Measurements from ENCODE around the gene CCR6. TPM values are rescaled to one million over a fixed set of nuclear protein-coding genes. Genes with fewer than 3 reads are reported as not detected.

Gene CCR6
- total RNA-seq, 3 donors from 2014 or later, result 1.7 to 8.8 (median 5.1) TPM

DNA sequence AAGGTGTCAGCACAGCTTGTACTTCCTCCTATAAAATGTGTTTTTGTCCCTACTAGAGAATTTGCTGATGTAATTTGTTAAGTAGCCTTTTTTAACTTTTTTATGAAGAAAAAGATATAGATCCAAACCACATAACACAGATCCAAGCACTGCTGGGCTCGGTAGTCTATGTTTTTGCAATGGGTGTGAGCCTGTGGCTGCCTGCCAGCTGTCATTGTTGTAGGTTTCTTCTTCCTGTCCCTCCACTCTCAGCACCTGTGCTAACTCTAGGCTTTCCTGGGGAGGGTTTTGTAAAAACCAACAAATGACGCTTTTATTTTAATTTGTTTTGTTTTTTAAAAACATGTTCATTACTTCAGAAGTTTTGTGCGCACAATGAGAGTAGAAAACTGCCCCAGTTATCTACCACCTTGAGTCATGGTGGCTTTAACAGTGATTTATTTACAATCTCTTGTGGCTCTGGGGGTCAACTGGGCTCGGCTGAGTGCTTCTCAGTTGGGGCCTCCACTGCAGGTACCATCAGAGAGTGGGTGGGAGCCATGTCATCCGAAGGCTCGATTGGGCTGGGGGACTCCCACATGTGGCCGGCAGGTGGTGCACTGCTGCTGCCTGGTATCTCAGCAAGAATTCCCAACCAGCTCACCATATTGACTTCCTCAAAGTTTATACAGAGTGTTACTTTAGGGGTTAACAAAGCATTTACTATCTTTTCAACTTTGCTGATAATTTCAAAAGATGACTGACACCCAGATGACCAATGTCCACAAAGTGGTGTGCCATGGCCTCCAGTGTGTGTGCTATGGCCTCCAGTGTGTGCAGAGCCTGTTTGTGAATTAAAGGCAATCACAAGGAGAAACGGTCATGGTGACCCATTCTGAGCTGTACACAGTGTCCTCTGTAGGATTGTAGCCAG lies 3.0 kb upstream of the CCR6 start:
- peaks cover 2% of the 10 kb centered on the region for H3K36me3 Mint-ChIP-seq (ENCODE audit: insufficient read depth)
- ATAC-seq (no peak), DNase-seq (no peak)
- no peaks in the 10 kb centered on the region for H3K27me3 Mint-ChIP-seq (ENCODE audit: low read depth)
- peak overlapping the region; percentile 38 for H3K4me3 Mint-ChIP-seq
- H3K9me3 Mint-ChIP-seq, result no peaks in the 10 kb centered on the region
- peaks cover 79% of the 10 kb centered on the region for H3K4me1 Mint-ChIP-seq (ENCODE audit: low read depth)

DNA sequence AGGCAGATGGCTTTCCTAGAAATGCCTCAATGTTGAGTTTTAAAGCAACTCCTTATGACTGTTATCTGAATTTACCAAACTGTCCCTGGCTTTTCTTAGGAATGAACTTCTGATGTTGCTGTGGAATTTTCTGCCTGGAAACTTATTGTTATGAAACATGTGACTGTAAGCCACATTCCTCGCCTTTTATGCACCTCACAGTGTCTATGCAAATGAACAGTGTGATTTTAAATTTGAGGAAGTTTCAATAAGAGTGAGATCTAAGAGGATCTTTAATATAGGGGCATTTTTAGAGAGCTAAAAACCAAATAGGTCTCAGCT lies 2.4 kb upstream of the CCR6 start:
- no peak for DNase-seq
- no peak overlapping the region for H3K4me3 Mint-ChIP-seq
- H3K9me3 Mint-ChIP-seq, result no peaks in the 10 kb centered on the region
- H3K27me3 Mint-ChIP-seq (ENCODE audit: low read depth), result no peaks in the 10 kb centered on the region
- no peak for ATAC-seq
- H3K36me3 Mint-ChIP-seq (ENCODE audit: insufficient read depth), result peaks cover 2% of the 10 kb centered on the region
- H3K4me1 Mint-ChIP-seq (ENCODE audit: low read depth), result peaks cover 75% of the 10 kb centered on the region

- ATAC-seq, result no peak
- peaks cover 69% of the 10 kb centered on the region for H3K4me1 Mint-ChIP-seq (ENCODE audit: low read depth)
- H3K4me3 Mint-ChIP-seq, result peak overlapping the region; percentile 25
Observed at GRCh38 chr6:167121335-167121841, 1.5 kb upstream of the CCR6 start.

DNA sequence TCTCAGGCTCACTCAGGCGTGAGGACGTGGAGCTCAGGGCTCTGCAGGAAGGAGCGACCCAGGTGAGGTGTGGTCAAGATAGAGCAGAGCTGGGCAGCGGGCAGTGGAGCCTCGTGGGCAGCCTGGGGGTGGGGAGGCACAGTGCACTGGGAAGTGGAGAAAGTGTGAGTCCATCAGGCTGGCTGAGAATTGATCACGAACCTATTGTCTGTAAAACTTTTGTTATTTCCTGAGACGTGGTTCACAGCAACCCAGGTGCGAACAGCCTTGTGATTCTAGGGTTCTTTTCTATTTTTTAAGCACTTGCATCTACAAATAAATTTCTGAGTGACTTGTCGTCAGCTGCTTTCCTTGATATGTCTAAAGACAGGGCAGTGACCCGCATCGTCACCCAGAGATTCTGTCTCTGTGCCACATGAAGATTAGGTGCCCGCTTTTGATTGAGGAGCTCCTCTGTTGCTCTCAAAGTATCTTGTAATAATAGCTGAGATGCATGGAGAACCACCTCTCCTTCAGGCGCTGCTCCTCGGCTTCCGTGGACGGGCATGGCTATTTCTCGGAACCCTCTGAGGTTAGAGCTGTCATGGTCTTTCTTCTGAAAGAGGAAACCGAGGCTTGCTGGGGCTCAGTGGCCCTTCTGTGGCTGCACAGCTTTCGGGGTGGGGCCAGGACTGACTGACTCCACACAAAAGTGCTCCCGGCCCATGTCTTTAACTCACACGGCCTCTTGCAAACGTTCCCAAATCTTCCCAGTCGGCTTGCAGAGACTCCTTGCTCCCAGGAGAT lies 662 bp upstream of the CCR6 start:
- H3K36me3 Mint-ChIP-seq (ENCODE audit: insufficient read depth), result peaks cover 2% of the 10 kb centered on the region
- H3K9me3 Mint-ChIP-seq, result no peaks in the 10 kb centered on the region
- no peak for DNase-seq
- H3K27me3 Mint-ChIP-seq (ENCODE audit: low read depth), result no peaks in the 10 kb centered on the region
- peaks cover 67% of the 10 kb centered on the region for H3K4me1 Mint-ChIP-seq (ENCODE audit: low read depth)
- peak in 1 of 2 donors; percentile 33 for ATAC-seq
- peak overlapping the region; percentile 62 for H3K4me3 Mint-ChIP-seq

More at GRCh38 chr6:167121335-167121841, 1.5 kb upstream of the CCR6 start:
- Mint-ChIP-seq H3K27me3 (ENCODE audit: low read depth) (no peaks in the 10 kb centered on the region), H3K36me3 (ENCODE audit: insufficient read depth) (peaks cover 2% of the 10 kb centered on the region), H3K9me3 (no peaks in the 10 kb centered on the region)
- DNase-seq, result no peak

- Mint-ChIP-seq H3K27me3 (ENCODE audit: low read depth) (no peaks in the 10 kb centered on the region), H3K9me3 (no peaks in the 10 kb centered on the region), H3K4me3 (no peak overlapping the region), H3K36me3 (ENCODE audit: insufficient read depth) (peaks cover 5% of the 10 kb centered on the region), H3K4me1 (ENCODE audit: low read depth) (peaks cover 57% of the 10 kb centered on the region)
- no peak for ATAC-seq
- no peak for DNase-seq
Observed at GRCh38 chr6:167124753-167125152, 1.9 kb downstream of the CCR6 start.

DNA sequence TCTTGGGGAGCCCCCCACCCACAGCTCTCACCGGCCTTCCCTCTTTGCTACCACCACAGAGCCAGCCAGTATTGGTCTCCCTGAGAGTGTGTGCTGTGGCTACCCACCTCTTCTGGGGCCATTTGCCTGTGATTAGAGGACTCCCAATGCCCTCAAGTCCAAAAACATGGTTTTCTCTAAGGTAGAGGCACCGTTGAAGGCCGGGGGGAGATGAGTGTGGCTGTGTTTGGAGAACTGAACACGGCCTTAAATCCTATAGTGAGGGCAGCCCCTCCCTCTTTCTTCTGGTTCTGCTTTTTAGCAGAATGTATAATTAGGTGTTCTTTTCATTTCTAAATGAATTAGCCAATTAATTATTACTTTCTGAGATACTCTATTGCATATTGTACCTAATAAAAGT lies 2.5 kb downstream of the CCR6 start:
- Mint-ChIP-seq H3K36me3 (ENCODE audit: insufficient read depth) (peaks cover 5% of the 10 kb centered on the region), H3K4me3 (peak overlapping the region; percentile 27), H3K27me3 (ENCODE audit: low read depth) (no peaks in the 10 kb centered on the region), H3K9me3 (no peaks in the 10 kb centered on the region), H3K4me1 (ENCODE audit: low read depth) (peaks cover 57% of the 10 kb centered on the region)
- DNase-seq (no peak), ATAC-seq (no peak)

GRCh38 chr6:167125855-167126349 lies 3.0 kb downstream of the CCR6 start:
- ATAC-seq (no peak), DNase-seq (no peak)
- no peak overlapping the region for H3K4me3 Mint-ChIP-seq
- H3K27me3 Mint-ChIP-seq (ENCODE audit: low read depth), result no peaks in the 10 kb centered on the region
- H3K4me1 Mint-ChIP-seq (ENCODE audit: low read depth), result peaks cover 55% of the 10 kb centered on the region
- H3K36me3 Mint-ChIP-seq (ENCODE audit: insufficient read depth), result peaks cover 5% of the 10 kb centered on the region
- no peaks in the 10 kb centered on the region for H3K9me3 Mint-ChIP-seq

DNA sequence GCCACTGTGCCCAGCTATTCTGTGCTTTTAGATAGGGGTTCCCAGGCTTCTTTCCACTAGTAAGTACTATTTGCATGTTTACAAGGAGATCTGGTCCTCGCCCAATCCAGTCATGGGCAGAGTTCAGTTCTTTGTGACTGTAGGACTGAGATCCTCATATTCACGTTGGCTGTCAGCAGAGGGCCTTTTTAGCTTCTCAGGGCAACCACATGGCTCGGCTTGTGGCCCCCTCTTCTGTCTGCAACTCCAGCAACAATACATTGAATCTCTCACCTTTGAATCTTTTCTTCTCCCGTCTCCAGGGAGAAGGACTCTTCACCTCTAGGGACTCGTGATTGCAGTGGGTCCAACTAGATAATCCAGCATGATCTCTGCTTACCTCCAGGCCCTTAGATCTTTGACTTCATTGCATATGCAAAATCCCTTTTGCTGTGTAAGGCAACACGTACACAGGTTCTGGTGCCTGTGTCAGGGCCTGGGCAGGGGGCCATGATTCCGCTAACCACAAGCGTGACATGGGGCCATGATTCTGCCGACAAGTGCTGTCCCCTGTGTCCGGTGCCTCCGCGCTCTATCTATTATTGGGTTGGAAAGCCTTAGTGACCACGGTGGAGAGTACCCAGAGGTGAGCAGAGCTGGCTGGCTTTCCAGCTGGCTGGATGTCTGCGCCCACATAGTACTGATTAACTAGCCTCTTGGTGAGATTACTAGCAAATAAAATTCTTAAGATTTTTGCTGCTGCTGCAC lies 5.1 kb downstream of the CCR6 start:
- Mint-ChIP-seq H3K36me3 (ENCODE audit: insufficient read depth) (peaks cover 5% of the 10 kb centered on the region), H3K4me3 (no peak overlapping the region), H3K4me1 (ENCODE audit: low read depth) (peaks cover 46% of the 10 kb centered on the region), H3K27me3 (ENCODE audit: low read depth) (no peaks in the 10 kb centered on the region), H3K9me3 (no peaks in the 10 kb centered on the region)
- DNase-seq (no peak), ATAC-seq (no peak)

- no peak overlapping the region for H3K4me3 Mint-ChIP-seq
- no peak for ATAC-seq
- no peak for DNase-seq
- peaks cover 39% of the 10 kb centered on the region for H3K4me1 Mint-ChIP-seq (ENCODE audit: low read depth)
- H3K27me3 Mint-ChIP-seq (ENCODE audit: low read depth), result no peaks in the 10 kb centered on the region
- H3K36me3 Mint-ChIP-seq (ENCODE audit: insufficient read depth), result peaks cover 8% of the 10 kb centered on the region
- H3K9me3 Mint-ChIP-seq, result no peaks in the 10 kb centered on the region
Observed at GRCh38 chr6:167129159-167129558, 6.3 kb downstream of the CCR6 start.

DNA sequence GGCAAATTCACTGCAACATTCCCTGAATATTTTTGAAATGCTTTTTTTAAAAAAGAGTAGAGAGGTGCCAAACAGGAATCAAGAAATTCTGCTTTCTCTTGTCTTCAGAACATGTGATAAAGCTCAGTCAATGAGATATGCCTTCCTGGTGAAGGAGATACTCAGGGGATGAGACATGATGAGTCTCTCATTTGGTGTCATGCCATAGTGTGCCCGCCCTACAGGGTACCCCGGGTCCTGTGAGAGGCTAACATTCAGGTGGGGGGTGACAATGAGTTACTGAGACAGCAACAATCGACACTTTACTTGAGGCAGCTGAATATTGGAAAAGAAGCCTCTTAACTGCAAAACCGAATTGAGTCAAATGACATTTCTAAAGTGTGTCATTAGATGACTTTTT lies 6.7 kb downstream of the CCR6 start:
- Mint-ChIP-seq H3K36me3 (ENCODE audit: insufficient read depth) (peaks cover 8% of the 10 kb centered on the region), H3K27me3 (ENCODE audit: low read depth) (no peaks in the 10 kb centered on the region), H3K9me3 (no peaks in the 10 kb centered on the region), H3K4me1 (ENCODE audit: low read depth) (peaks cover 37% of the 10 kb centered on the region), H3K4me3 (no peak overlapping the region)
- DNase-seq (no peak), ATAC-seq (peak in 1 of 2 donors; percentile 68)

DNA sequence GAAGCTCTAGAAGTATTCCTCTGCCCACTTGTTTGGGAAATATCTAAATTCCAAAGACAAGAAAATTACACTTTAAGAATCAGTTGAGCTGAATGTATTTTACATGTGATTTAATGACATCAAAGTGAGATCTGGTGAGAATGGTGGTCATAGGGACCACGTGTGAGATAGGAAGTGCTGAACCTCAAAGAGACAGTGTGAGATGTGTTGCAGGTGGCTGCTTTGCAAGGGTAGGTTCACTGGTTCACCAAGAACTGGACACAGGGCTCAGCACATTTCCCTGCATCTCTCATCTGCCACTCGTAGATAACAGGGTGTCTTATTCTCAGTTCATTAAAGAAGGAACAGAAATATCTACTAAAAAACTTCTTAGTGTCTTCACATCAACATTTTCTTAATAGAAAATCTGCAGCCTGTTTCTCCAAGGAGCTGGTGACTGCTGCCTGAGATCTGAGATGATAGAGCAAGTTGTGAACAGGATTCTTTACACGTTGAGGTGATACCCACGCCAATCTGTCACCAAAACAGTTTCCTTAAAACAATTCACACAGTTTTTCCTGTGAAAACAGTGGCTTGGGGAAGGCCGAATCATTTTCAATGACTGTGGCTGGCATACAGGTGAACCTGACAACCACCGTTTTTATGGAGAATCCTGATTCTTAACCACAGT lies 7.2 kb downstream of the CCR6 start:
- peaks cover 8% of the 10 kb centered on the region for H3K36me3 Mint-ChIP-seq (ENCODE audit: insufficient read depth)
- DNase-seq (no peak), ATAC-seq (peak in 1 of 2 donors; percentile 38)
- no peaks in the 10 kb centered on the region for H3K9me3 Mint-ChIP-seq
- H3K27me3 Mint-ChIP-seq (ENCODE audit: low read depth), result no peaks in the 10 kb centered on the region
- peaks cover 32% of the 10 kb centered on the region for H3K4me1 Mint-ChIP-seq (ENCODE audit: low read depth)
- no peak overlapping the region for H3K4me3 Mint-ChIP-seq

DNA sequence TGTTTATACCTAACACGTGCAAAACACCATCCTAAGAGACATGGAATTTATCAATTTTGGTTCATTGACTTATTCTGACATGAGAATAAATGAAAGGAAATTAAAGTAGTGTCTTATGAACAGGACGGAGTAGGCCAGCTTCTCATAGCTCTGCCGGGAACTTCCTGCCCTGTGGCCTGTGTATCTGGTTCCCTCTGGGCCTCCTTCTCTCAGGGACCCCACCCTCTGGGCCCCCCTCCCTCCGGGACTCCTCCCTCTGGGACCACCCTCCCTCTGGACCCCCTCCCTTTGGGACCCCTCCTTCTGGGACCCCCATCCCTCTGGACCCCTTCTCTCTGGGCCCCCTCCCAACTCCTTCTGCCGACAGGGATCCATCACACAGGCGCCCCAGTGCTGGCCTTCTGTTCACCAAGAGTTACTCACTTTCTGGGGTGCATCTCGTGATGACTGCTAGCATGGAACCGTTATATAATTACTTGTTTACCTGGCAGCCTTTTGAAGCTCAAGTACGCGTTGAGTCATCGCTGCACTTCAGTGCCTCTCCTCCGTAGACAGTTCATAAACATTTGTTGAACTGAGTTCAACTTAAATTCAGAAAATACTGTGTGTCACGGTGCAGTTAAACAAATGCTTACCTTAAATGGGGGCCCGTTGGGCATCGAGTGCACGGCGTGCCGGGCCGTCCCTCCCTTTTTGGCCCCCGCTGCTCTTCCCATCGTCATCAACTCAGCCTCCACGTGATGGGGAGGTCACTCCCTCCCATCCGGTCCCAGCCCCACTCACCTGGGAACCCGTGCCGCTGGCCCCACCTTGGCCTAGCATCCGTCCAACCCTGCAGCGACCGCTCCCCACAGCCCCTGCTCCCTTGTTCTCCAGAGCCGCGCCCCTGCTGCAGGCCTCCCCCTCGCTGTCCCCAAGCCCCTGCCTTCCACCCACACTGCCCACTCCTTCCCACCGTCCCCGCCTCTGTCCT lies 8.1 kb downstream of the CCR6 start:
- H3K27me3 Mint-ChIP-seq (ENCODE audit: low read depth), result no peaks in the 10 kb centered on the region
- peak in 1 of 2 donors; percentile 27 for ATAC-seq
- peaks cover 35% of the 10 kb centered on the region for H3K4me1 Mint-ChIP-seq (ENCODE audit: low read depth)
- DNase-seq, result no peak
- no peaks in the 10 kb centered on the region for H3K9me3 Mint-ChIP-seq
- H3K36me3 Mint-ChIP-seq (ENCODE audit: insufficient read depth), result peaks cover 11% of the 10 kb centered on the region
- H3K4me3 Mint-ChIP-seq, result no peak overlapping the region
